ENCODE data around the gene PRRT4. TPM values are rescaled to one million over a fixed set of nuclear protein-coding genes. Genes with fewer than 3 reads are reported as not detected.
A peak's percentile ranks its signal among the peaks of the same experiment; 100 is the strongest.

The PRRT4 gene
- polyA plus RNA-seq, 1 donor = 0.73 TPM

- Histone ChIP-seq H3K4me1 (ENCODE audit: control insufficient read depth, insufficient read depth, low read length) (peaks cover 13% of the 10 kb centered on the region), H3K4me3 (ENCODE audit: low read length) (peak overlapping the region; percentile 48), H3K36me3 (ENCODE audit: control insufficient read depth, insufficient read depth, low read length) (peaks cover 2% of the 10 kb centered on the region), H3K27ac (ENCODE audit: low read length) (no peak overlapping the region), H3K27me3 (ENCODE audit: control insufficient read depth, insufficient read depth, low read length) (peaks cover 24% of the 10 kb centered on the region), H3K9me3 (ENCODE audit: control insufficient read depth, low read depth, low read length) (no peaks in the 10 kb centered on the region)
- no CpG with 5 or more reads among the region's 107 CpGs for WGBS (ENCODE audit: insufficient coverage, low lambda C conversion rate)
- DNase-seq = peak; percentile 31 to 58
These were observed 44.2 kb upstream of the PRRT4 start for GRCh38 chr7:128405471-128406313.

GRCh38 chr7:128404886-128405470, 43.5 kb upstream of the PRRT4 start:
- Histone ChIP-seq H3K27me3 (ENCODE audit: control insufficient read depth, insufficient read depth, low read length) (peaks cover 24% of the 10 kb centered on the region), H3K9me3 (ENCODE audit: control insufficient read depth, low read depth, low read length) (no peaks in the 10 kb centered on the region), H3K4me3 (ENCODE audit: low read length) (peak overlapping the region; percentile 48), H3K27ac (ENCODE audit: low read length) (no peak overlapping the region), H3K36me3 (ENCODE audit: control insufficient read depth, insufficient read depth, low read length) (peaks cover 7% of the 10 kb centered on the region), H3K4me1 (ENCODE audit: control insufficient read depth, insufficient read depth, low read length) (peaks cover 11% of the 10 kb centered on the region)
- no peak for DNase-seq
- 80% methylated on average over 1 of the region's 13 CpGs for WGBS (ENCODE audit: insufficient coverage, low lambda C conversion rate)

GRCh38 chr7:128404143-128404681, 42.7 kb upstream of the PRRT4 start:
- peaks cover 9% of the 10 kb centered on the region for H3K36me3 ChIP-seq (ENCODE audit: control insufficient read depth, insufficient read depth, low read length)
- H3K27me3 ChIP-seq (ENCODE audit: control insufficient read depth, insufficient read depth, low read length) = peaks cover 22% of the 10 kb centered on the region
- H3K9me3 ChIP-seq (ENCODE audit: control insufficient read depth, low read depth, low read length) = no peaks in the 10 kb centered on the region
- H3K27ac ChIP-seq (ENCODE audit: low read length) = no peak overlapping the region
- DNase-seq = no peak
- H3K4me3 ChIP-seq (ENCODE audit: low read length) = no peak overlapping the region
- H3K4me1 ChIP-seq (ENCODE audit: control insufficient read depth, insufficient read depth, low read length) = peaks cover 9% of the 10 kb centered on the region
- WGBS (ENCODE audit: insufficient coverage, low lambda C conversion rate) = no CpG with 5 or more reads among the region's 9 CpGs

- no CpG with 5 or more reads among the region's 5 CpGs for WGBS (ENCODE audit: insufficient coverage, low lambda C conversion rate)
- peaks cover 17% of the 10 kb centered on the region for H3K27me3 ChIP-seq (ENCODE audit: control insufficient read depth, insufficient read depth, low read length)
- H3K9me3 ChIP-seq (ENCODE audit: control insufficient read depth, low read depth, low read length) = no peaks in the 10 kb centered on the region
- no peak for DNase-seq
- no peak overlapping the region for H3K4me3 ChIP-seq (ENCODE audit: low read length)
- no peak overlapping the region for H3K27ac ChIP-seq (ENCODE audit: low read length)
- peaks cover 6% of the 10 kb centered on the region for H3K4me1 ChIP-seq (ENCODE audit: control insufficient read depth, insufficient read depth, low read length)
- H3K36me3 ChIP-seq (ENCODE audit: control insufficient read depth, insufficient read depth, low read length) = peaks cover 9% of the 10 kb centered on the region
These were observed 42.2 kb upstream of the PRRT4 start for GRCh38 chr7:128403676-128404075.

GRCh38 chr7:128402356-128402755, 40.9 kb upstream of the PRRT4 start:
- peaks cover 19% of the 10 kb centered on the region for H3K36me3 ChIP-seq (ENCODE audit: control insufficient read depth, insufficient read depth, low read length)
- no CpG with 5 or more reads among the region's 2 CpGs for WGBS (ENCODE audit: insufficient coverage, low lambda C conversion rate)
- DNase-seq = no peak
- H3K9me3 ChIP-seq (ENCODE audit: control insufficient read depth, low read depth, low read length) = no peaks in the 10 kb centered on the region
- H3K27me3 ChIP-seq (ENCODE audit: control insufficient read depth, insufficient read depth, low read length) = peaks cover 9% of the 10 kb centered on the region
- peaks cover 6% of the 10 kb centered on the region for H3K4me1 ChIP-seq (ENCODE audit: control insufficient read depth, insufficient read depth, low read length)
- H3K27ac ChIP-seq (ENCODE audit: low read length) = no peak overlapping the region
- H3K4me3 ChIP-seq (ENCODE audit: low read length) = no peak overlapping the region

GRCh38 chr7:128400566-128400965, 39.1 kb upstream of the PRRT4 start:
- no CpG with 5 or more reads among the region's 5 CpGs for WGBS (ENCODE audit: insufficient coverage, low lambda C conversion rate)
- DNase-seq = no peak
- H3K27ac ChIP-seq (ENCODE audit: low read length) = no peak overlapping the region
- H3K4me1 ChIP-seq (ENCODE audit: control insufficient read depth, insufficient read depth, low read length) = peaks cover 6% of the 10 kb centered on the region
- no peak overlapping the region for H3K4me3 ChIP-seq (ENCODE audit: low read length)
- peaks cover 6% of the 10 kb centered on the region for H3K27me3 ChIP-seq (ENCODE audit: control insufficient read depth, insufficient read depth, low read length)
- peaks cover 30% of the 10 kb centered on the region for H3K36me3 ChIP-seq (ENCODE audit: control insufficient read depth, insufficient read depth, low read length)
- H3K9me3 ChIP-seq (ENCODE audit: control insufficient read depth, low read depth, low read length) = no peaks in the 10 kb centered on the region

- WGBS (ENCODE audit: insufficient coverage, low lambda C conversion rate) = no CpG with 5 or more reads among the region's 7 CpGs
- H3K27me3 ChIP-seq (ENCODE audit: control insufficient read depth, insufficient read depth, low read length) = peaks cover 2% of the 10 kb centered on the region
- no peak overlapping the region for H3K27ac ChIP-seq (ENCODE audit: low read length)
- peaks cover 2% of the 10 kb centered on the region for H3K4me1 ChIP-seq (ENCODE audit: control insufficient read depth, insufficient read depth, low read length)
- no peak for DNase-seq
- H3K9me3 ChIP-seq (ENCODE audit: control insufficient read depth, low read depth, low read length) = no peaks in the 10 kb centered on the region
- H3K36me3 ChIP-seq (ENCODE audit: control insufficient read depth, insufficient read depth, low read length) = peaks cover 34% of the 10 kb centered on the region
- H3K4me3 ChIP-seq (ENCODE audit: low read length) = no peak overlapping the region
These were observed 38.5 kb upstream of the PRRT4 start for GRCh38 chr7:128399991-128400390.

- peaks cover 39% of the 10 kb centered on the region for H3K36me3 ChIP-seq (ENCODE audit: control insufficient read depth, insufficient read depth, low read length)
- no peaks in the 10 kb centered on the region for H3K27me3 ChIP-seq (ENCODE audit: control insufficient read depth, insufficient read depth, low read length)
- WGBS (ENCODE audit: insufficient coverage, low lambda C conversion rate) = no CpG with 5 or more reads among the region's 6 CpGs
- H3K27ac ChIP-seq (ENCODE audit: low read length) = no peak overlapping the region
- H3K9me3 ChIP-seq (ENCODE audit: control insufficient read depth, low read depth, low read length) = no peaks in the 10 kb centered on the region
- DNase-seq = no peak
- H3K4me1 ChIP-seq (ENCODE audit: control insufficient read depth, insufficient read depth, low read length) = no peaks in the 10 kb centered on the region
- H3K4me3 ChIP-seq (ENCODE audit: low read length) = no peak overlapping the region
These were observed 37.3 kb upstream of the PRRT4 start for GRCh38 chr7:128398841-128399135.

- no peaks in the 10 kb centered on the region for H3K27me3 ChIP-seq (ENCODE audit: control insufficient read depth, insufficient read depth, low read length)
- no peak for DNase-seq
- no CpG with 5 or more reads among the region's 16 CpGs for WGBS (ENCODE audit: insufficient coverage, low lambda C conversion rate)
- H3K4me1 ChIP-seq (ENCODE audit: control insufficient read depth, insufficient read depth, low read length) = no peaks in the 10 kb centered on the region
- H3K4me3 ChIP-seq (ENCODE audit: low read length) = no peak overlapping the region
- H3K36me3 ChIP-seq (ENCODE audit: control insufficient read depth, insufficient read depth, low read length) = peaks cover 39% of the 10 kb centered on the region
- H3K9me3 ChIP-seq (ENCODE audit: control insufficient read depth, low read depth, low read length) = no peaks in the 10 kb centered on the region
- no peak overlapping the region for H3K27ac ChIP-seq (ENCODE audit: low read length)
These were observed 36.7 kb upstream of the PRRT4 start for GRCh38 chr7:128398016-128398840.

- no peaks in the 10 kb centered on the region for H3K27me3 ChIP-seq (ENCODE audit: control insufficient read depth, insufficient read depth, low read length)
- no peaks in the 10 kb centered on the region for H3K9me3 ChIP-seq (ENCODE audit: control insufficient read depth, low read depth, low read length)
- WGBS (ENCODE audit: insufficient coverage, low lambda C conversion rate) = no CpG with 5 or more reads among the region's 11 CpGs
- H3K36me3 ChIP-seq (ENCODE audit: control insufficient read depth, insufficient read depth, low read length) = peaks cover 37% of the 10 kb centered on the region
- no peak overlapping the region for H3K4me3 ChIP-seq (ENCODE audit: low read length)
- no peak for DNase-seq
- H3K27ac ChIP-seq (ENCODE audit: low read length) = no peak overlapping the region
- no peaks in the 10 kb centered on the region for H3K4me1 ChIP-seq (ENCODE audit: control insufficient read depth, insufficient read depth, low read length)
These were observed 34.9 kb upstream of the PRRT4 start for GRCh38 chr7:128396357-128396756.
